Transverse colon (tissue), 4 donors: Measurements from ENCODE around the gene IL1B. TPM values are rescaled to one million over a fixed set of nuclear protein-coding genes. Genes with fewer than 3 reads are reported as not detected.

ENCODE experiments used
- DNase-seq: peaks from one replicate; pipeline ENCODE4 v3.0.0-alpha.2; 2019
- H3K27ac ChIP-seq, 4 donors: fragments of 200-600 bp; sonication (generic); 2 replicates each; pipeline ENCODE4 v1.5.1; 2016 to 2018; ENCODE audit warnings: inconsistent platforms in 4 of 4
- H3K27me3 ChIP-seq: fragments of 200-600 bp; sonication (generic); 2 replicates; pipeline ENCODE4 v1.5.1; 2017; ENCODE audit warnings: inconsistent platforms
- H3K36me3 ChIP-seq, 4 donors: fragments of 200-600 bp; sonication (generic); 2 replicates each; pipeline ENCODE4 v1.5.1; 2017 to 2019; ENCODE audit warnings: inconsistent platforms in 4 of 4
- H3K4me1 ChIP-seq, 4 donors: fragments of 200-600 bp; sonication (generic); 2 replicates each; pipeline ENCODE4 v1.5.1; 2017 to 2020; ENCODE audit warnings: inconsistent platforms in 4 of 4
- H3K4me3 ChIP-seq, 4 donors: fragments of 200-600 bp; sonication (generic); 1 replicate in 1 of 4; 2 replicates in 3 of 4; pipeline versions ENCODE4 v1.5.1 to v1.6.1; 2017 to 2019; ENCODE audit warnings: inconsistent platforms in 4 of 4
- H3K9me3 ChIP-seq, 2 donors: fragments of 200-600 bp; sonication (generic); 2 replicates each; pipeline ENCODE4 v1.5.1; 2017 to 2019; ENCODE audit warnings: inconsistent platforms in 2 of 2
- EP300 ChIP-seq: sonication (generic); formaldehyde crosslinking; IDR thresholded peaks from one replicate; pipeline ENCODE4 v1.6.1; 2017; ENCODE audit warnings: antibody characterized with exemption, low read depth
- POLR2A ChIP-seq: fragments of 450-650 bp; IDR thresholded peaks from one replicate; pipeline ENCODE4 v1.6.1; 2016; ENCODE audit warnings: antibody characterized with exemption, mild to moderate bottlenecking, moderate library complexity
- POLR2AphosphoS5 ChIP-seq, 3 donors: sonication (generic); formaldehyde crosslinking; IDR thresholded peaks; one replicate each; pipeline ENCODE4 v1.6.1; 2016; ENCODE audit warnings: antibody characterized with exemption in 3 of 3
- WGBS, 2 donors: methylation state at CpG; one replicate each; pipeline ENCODE4 v1.1.5; 2018; ENCODE audit warnings: low coverage in 1 of 2; 5-methylcytosine and 5-hydroxymethylcytosine counted together
- in situ Hi-C, 4 donors: fragments of 200-750 bp; cut with MboI; loops; one replicate each; pipeline versions ENCODE4 v1.15.0 to v1.15.1; 2017; ENCODE audit warnings: low sequenced_read_pairs in 3 of 4, low pct_ligation_motif_present in 1 of 4, low pct_unique_long_range_greater_than_20kb in 1 of 4
- intact Hi-C: fragments of 100-400 bp; cut with DNase I; formaldehyde crosslinking; loops from one replicate; pipeline ENCODE4 v1.15.1; 2023; ENCODE audit warnings: low total_unique reads
- total RNA-seq, 4 donors: library from RNA; depleted of rRNA; stranded (reverse); fragments of >200 nt; gene quantifications; one replicate each; pipeline ENCODE4 v1.1.0, GENCODE V29; 2016
- TF ChIP-seq, protein P1 (sequence below), 5 experiments: fragments of 200-600 bp in 3 of 5; fragments of 450-650 bp in 2 of 5; sonication (generic) in 3 of 5; IDR thresholded peaks; 1 replicate in 2 of 5; 2 replicates in 3 of 5; pipeline ENCODE4 v1.5.1; 2016 to 2017; ENCODE audit warnings: antibody characterized with exemption in 5 of 5, inconsistent platforms in 3 of 5, mild to moderate bottlenecking in 2 of 5, moderate library complexity in 1 of 5

Gene IL1B
- total RNA-seq, 4 donors from 2014 or later, result 1.9 to 7.1 (median 4.6) TPM; not detected in 1

DNA sequence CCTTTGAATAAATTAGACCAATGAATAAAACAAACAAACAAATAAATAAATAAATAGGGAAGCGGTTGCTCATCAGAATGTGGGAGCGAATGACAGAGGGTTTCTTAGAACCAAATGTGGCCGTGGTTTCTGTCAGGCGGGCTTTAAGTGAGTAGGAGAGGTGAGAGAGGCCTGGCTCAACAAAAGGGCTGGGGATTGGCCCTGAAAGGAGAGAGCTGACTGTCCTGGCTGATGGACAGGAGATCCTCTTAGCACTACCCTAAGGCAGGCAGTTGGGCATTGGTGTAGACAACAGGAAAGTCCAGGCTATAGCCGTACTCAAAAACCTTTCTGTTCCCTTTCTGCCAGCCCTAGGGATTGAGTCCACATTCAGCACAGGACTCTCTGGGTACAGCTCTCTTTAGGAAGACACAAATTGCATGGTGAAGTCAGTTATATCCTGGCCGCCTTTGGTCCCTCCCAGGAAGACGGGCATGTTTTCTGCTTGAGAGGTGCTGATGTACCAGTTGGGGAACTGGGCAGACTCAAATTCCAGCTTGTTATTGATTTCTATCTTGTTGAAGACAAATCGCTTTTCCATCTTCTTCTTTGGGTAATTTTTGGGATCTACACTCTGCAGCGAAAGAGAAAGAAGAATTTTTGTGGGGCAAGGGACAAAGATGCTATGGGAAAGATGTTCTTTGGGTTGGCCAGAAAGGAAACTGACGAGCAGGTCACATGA lies 6.5 kb downstream of the IL1B start:
- Histone ChIP-seq H3K4me1 (peaks cover 0 to 19% (median 9%) of the 10 kb centered on the region in 4 donors), H3K36me3 (no peaks in the 10 kb centered on the region), H3K27me3 (no peaks in the 10 kb centered on the region), H3K9me3 (no peaks in the 10 kb centered on the region), H3K4me3 (no peak overlapping the region), H3K27ac (no peak overlapping the region)
- TF ChIP-seq, protein P1, sequence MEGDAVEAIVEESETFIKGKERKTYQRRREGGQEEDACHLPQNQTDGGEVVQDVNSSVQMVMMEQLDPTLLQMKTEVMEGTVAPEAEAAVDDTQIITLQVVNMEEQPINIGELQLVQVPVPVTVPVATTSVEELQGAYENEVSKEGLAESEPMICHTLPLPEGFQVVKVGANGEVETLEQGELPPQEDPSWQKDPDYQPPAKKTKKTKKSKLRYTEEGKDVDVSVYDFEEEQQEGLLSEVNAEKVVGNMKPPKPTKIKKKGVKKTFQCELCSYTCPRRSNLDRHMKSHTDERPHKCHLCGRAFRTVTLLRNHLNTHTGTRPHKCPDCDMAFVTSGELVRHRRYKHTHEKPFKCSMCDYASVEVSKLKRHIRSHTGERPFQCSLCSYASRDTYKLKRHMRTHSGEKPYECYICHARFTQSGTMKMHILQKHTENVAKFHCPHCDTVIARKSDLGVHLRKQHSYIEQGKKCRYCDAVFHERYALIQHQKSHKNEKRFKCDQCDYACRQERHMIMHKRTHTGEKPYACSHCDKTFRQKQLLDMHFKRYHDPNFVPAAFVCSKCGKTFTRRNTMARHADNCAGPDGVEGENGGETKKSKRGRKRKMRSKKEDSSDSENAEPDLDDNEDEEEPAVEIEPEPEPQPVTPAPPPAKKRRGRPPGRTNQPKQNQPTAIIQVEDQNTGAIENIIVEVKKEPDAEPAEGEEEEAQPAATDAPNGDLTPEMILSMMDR (IDR thresholded peaks at IDR 0.05), result no peak
- TF ChIP-seq EP300, result no peak
- TF ChIP-seq POLR2AphosphoS5 (IDR thresholded peaks at IDR 0.05), result no peak
- no peak for TF ChIP-seq POLR2A
- in situ Hi-C loops (no loop called here), intact Hi-C loops (no loop called here)
- WGBS, 2 donors, result 93 to 94% methylated on average over 7 to 10 of the region's 10 CpGs
- DNase-seq, result no peak

DNA sequence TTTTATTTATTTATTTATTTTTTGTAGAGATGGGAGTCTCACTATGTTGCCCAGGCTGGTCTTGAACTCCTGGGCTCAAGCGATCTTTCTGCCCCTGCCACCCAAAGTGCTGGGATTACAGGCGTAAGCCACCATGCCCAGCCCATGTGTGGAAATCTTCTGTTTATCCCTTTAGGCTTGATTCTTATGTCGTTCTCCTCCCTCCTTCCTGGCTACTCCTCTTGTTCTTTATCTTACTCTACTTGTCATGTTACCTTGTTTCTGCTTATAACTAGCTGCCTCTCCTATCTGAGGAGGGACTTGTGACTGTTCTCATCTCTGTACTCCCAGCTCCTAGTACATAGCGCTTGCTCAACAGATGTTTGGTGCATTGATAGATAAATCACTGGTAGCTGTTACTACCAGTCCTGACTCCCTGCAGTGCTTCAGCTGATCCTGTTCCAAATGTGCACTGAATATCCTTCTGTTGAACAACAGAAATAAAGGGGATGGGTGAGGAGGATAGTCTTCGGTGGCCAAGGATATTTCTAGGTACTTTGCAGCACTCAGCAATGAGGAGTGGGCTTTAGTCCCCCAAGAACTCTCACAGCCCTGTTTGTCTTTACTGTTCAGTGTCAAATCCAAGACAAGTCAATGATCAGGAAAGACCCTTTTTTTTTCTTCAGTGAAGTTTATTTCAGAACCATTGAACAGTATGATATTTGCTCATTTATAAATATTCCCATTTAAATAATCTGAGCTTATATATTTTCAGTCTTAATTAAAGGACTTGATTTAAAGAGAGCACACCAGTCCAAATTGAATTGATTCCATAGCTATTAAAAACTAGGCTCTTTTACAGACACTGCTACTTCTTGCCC lies 7.2 kb downstream of the IL1B start:
- Histone ChIP-seq H3K36me3 (no peaks in the 10 kb centered on the region), H3K27me3 (no peaks in the 10 kb centered on the region), H3K9me3 (no peaks in the 10 kb centered on the region), H3K4me3 (no peak overlapping the region), H3K27ac (no peak overlapping the region), H3K4me1 (peaks cover 0 to 11% (median 5%) of the 10 kb centered on the region in 4 donors)
- no peak for DNase-seq
- intact Hi-C loops, result no loop called here
- WGBS, 2 donors, result 74 to 88% methylated on average over 3 to 5 of the region's 5 CpGs
- TF ChIP-seq POLR2AphosphoS5 (IDR thresholded peaks at IDR 0.05), result no peak
- TF ChIP-seq, protein P1 (IDR thresholded peaks at IDR 0.05), result no peak
- no peak for TF ChIP-seq POLR2A
- TF ChIP-seq EP300, result no peak
- in situ Hi-C loops, result no loop called here

DNA sequence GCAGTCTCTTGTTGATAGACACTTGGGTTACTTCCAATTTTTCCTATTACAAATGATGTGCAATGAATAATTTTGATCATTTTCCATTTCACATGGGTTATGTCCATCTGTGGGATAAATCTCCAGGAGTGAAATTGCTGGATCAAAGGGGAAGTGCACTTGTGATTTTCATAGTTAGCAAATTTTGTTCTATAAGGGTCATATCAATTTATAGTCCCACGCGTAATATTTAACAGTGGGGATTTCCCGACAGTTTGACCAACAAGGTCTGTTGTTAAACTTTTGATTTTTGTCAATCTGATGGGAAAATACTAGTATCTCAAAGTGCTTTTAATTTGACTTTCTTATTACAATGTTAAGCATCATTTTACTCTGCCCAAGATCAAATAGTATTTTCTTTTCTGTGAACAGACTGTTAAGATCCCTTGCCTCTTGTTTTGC lies 8.3 kb downstream of the IL1B start:
- DNase-seq, result no peak
- TF ChIP-seq POLR2A (no peak), POLR2AphosphoS5 (IDR thresholded peaks at IDR 0.05) (no peak), EP300 (no peak)
- TF ChIP-seq, protein P1 (IDR thresholded peaks at IDR 0.05), result no peak
- H3K27me3 ChIP-seq, result no peaks in the 10 kb centered on the region
- intact Hi-C loops (no loop called here), in situ Hi-C loops (no loop called here)
- no peaks in the 10 kb centered on the region for H3K9me3 ChIP-seq
- H3K4me1 ChIP-seq, result peaks cover 0 to under 1% (median under 1%) of the 10 kb centered on the region in 4 donors
- no peak overlapping the region for H3K27ac ChIP-seq
- H3K4me3 ChIP-seq, result no peak overlapping the region
- H3K36me3 ChIP-seq, result no peaks in the 10 kb centered on the region
- WGBS, 2 donors, result 78 to 81% methylated on average over 3 of the region's 3 CpGs

DNA sequence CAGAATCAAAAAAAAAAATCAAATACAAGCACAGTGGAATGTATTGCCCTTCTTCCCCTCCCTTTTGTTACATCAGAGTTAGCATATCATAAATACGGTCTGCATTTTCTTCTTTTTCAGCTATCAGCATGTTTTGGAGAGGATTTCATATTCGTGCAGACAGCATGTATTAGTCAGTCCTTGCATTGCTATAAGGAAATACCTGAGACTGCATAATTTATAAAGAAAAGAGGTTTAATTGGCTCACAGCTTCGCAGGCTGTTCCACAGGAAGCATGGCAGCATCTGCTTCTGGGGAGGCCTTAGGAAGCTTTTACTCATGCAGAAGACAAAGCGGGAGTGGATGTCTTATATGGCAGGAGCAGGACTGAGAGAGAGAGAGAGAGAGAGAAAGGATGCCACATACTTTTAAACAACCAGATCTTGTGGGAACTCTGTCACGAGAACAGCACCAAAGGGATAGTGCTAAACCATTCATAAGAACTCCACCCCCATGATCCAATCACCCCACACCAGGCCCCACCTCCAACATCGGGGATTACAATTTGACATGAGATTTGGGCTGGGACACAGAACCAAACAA lies 8.9 kb downstream of the IL1B start:
- Histone ChIP-seq H3K27ac (no peak overlapping the region), H3K9me3 (no peaks in the 10 kb centered on the region), H3K27me3 (no peaks in the 10 kb centered on the region), H3K4me3 (no peak overlapping the region), H3K4me1 (no peaks in the 10 kb centered on the region), H3K36me3 (no peaks in the 10 kb centered on the region)
- WGBS, 2 donors, result 87 to 90% methylated on average over 5 to 6 of the region's 6 CpGs
- TF ChIP-seq POLR2A (no peak), EP300 (no peak), POLR2AphosphoS5 (IDR thresholded peaks at IDR 0.05) (no peak)
- TF ChIP-seq, protein P1 (IDR thresholded peaks at IDR 0.05), result no peak
- DNase-seq, result no peak
- in situ Hi-C loops (no loop called here), intact Hi-C loops (no loop called here)
